ENCODE data around the gene MPHOSPH8. TPM values are rescaled to one million over a fixed set of nuclear protein-coding genes. Genes with fewer than 3 reads are reported as not detected.

The MPHOSPH8 gene, protein sequence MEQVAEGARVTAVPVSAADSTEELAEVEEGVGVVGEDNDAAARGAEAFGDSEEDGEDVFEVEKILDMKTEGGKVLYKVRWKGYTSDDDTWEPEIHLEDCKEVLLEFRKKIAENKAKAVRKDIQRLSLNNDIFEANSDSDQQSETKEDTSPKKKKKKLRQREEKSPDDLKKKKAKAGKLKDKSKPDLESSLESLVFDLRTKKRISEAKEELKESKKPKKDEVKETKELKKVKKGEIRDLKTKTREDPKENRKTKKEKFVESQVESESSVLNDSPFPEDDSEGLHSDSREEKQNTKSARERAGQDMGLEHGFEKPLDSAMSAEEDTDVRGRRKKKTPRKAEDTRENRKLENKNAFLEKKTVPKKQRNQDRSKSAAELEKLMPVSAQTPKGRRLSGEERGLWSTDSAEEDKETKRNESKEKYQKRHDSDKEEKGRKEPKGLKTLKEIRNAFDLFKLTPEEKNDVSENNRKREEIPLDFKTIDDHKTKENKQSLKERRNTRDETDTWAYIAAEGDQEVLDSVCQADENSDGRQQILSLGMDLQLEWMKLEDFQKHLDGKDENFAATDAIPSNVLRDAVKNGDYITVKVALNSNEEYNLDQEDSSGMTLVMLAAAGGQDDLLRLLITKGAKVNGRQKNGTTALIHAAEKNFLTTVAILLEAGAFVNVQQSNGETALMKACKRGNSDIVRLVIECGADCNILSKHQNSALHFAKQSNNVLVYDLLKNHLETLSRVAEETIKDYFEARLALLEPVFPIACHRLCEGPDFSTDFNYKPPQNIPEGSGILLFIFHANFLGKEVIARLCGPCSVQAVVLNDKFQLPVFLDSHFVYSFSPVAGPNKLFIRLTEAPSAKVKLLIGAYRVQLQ
- 10 to 100 TPM; 11.1 to 26.7 (median 21.4) TPM for total RNA-seq

DNA sequence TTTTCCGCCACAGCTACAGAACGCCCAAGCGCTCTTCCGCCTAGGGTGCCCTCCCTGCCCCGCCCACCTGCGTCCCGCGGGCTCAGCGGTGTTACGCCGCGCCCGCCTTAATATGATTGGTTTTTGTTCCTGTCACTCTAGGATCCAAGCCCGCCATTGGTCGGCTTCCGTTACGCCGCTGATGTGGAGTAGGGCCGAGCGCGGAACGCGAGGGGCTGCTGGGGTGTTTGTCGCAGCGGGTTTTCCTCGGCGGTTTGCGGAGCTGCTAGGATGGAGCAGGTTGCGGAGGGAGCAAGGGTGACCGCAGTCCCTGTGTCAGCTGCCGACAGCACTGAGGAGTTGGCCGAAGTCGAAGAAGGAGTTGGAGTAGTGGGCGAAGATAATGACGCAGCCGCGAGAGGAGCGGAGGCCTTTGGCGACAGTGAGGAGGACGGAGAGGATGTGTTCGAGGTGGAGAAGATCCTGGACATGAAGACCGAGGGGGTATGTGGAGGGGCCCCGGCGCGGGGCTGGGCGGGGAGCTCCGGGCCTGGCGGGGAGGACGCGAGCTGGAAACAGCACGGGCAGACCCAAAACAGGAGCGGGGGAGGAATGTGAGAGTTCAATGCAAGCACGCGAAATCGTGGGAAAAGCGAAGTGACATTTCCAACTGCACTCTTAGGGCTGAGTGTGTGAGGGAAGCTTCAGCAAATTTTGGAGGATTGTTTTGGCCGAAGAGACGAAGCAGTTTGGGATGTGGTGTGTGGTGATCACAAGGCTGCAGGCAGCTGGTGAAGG lies at the start of gene MPHOSPH8:
Gene MPHOSPH8 (plus strand): TSS at position 181 of the 777 bp plus-strand sequence. CDS start 90 bp downstream, at position 271.
- no peaks in the 10 kb centered on the region for H3K9me3 ChIP-seq
- intact Hi-C loops (cut with DNase I): no loop called here
- 0 to 2% methylated on average over 26 to 39 of the region's 58 CpGs for WGBS, 2 donors

GRCh38 chr13:19586904-19587634 lies 46.4 kb upstream of the MPHOSPH8 start:
- H3K27ac ChIP-seq: no peak overlapping the region

More for the DNA sequence above, at the start of gene MPHOSPH8:
- peak in 3 of 4 donors; percentile 54 to 86 (median 79) for TF ChIP-seq POLR2A (IDR thresholded peaks at IDR 0.05)
- TF ChIP-seq, protein P1, sequence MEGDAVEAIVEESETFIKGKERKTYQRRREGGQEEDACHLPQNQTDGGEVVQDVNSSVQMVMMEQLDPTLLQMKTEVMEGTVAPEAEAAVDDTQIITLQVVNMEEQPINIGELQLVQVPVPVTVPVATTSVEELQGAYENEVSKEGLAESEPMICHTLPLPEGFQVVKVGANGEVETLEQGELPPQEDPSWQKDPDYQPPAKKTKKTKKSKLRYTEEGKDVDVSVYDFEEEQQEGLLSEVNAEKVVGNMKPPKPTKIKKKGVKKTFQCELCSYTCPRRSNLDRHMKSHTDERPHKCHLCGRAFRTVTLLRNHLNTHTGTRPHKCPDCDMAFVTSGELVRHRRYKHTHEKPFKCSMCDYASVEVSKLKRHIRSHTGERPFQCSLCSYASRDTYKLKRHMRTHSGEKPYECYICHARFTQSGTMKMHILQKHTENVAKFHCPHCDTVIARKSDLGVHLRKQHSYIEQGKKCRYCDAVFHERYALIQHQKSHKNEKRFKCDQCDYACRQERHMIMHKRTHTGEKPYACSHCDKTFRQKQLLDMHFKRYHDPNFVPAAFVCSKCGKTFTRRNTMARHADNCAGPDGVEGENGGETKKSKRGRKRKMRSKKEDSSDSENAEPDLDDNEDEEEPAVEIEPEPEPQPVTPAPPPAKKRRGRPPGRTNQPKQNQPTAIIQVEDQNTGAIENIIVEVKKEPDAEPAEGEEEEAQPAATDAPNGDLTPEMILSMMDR (IDR thresholded peaks at IDR 0.05): no peak
- peak within 1 kb of the TSS; percentile 71 to 95 (median 80) for H3K4me3 ChIP-seq
- H3K36me3 ChIP-seq: peaks cover 0 to 9% (median 0%) of the 10 kb centered on the region in 3 donors
- peak; percentile 68 for DNase-seq
- no peaks in the 10 kb centered on the region for H3K27me3 ChIP-seq
- peaks cover 4 to 35% (median 21%) of the 10 kb centered on the region in 3 donors for H3K4me1 ChIP-seq
- H3K27ac ChIP-seq: peak within 1 kb of the TSS; percentile 91 to 98 (median 96)

DNA sequence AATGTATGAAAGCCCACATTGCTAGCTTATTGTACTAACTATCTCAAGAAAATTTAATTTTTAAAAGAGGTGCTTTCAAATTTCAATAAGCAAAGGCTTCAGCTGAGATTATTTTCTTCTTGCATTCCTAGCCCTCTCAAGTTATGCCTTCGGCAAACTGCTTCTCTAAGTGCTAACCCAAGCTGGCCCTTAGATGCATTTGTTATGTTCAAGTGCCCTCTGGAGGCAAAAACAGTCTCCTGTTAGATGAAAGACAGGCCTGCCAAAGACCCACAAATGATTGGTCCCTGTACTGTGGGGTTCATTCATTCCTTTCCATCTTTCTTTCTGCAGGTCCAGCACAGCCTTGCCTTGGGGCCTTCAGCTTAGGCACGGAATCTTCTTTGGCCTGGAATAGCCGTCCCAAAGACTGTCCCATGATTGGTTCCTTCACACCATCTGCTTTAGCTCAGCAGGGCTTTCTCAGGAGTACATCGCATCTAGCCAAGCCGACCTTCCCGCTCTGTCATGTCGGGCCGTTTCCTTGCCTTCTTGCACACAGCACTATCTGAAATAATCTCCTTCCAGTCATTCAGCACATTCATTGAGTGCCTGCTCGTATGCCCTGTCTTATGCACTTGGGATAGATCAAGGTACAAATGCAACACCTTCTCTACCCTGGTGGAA lies 45.7 kb upstream of the MPHOSPH8 start:
- no peaks in the 10 kb centered on the region for H3K9me3 ChIP-seq
- intact Hi-C loops (cut with DNase I): no loop called here
- no peak for DNase-seq
- TF ChIP-seq, protein P1 (IDR thresholded peaks at IDR 0.05): peak in 3 of 6 experiments; percentile 33 to 48 (median 39)
- no peak for TF ChIP-seq POLR2A (IDR thresholded peaks at IDR 0.05)
- H3K27me3 ChIP-seq: peaks cover 0 to 11% (median 0%) of the 10 kb centered on the region in 4 donors
- 65 to 68% methylated on average over 9 of the region's 9 CpGs for WGBS, 2 donors
- H3K4me3 ChIP-seq: no peak overlapping the region
- no peaks in the 10 kb centered on the region for H3K36me3 ChIP-seq
- H3K27ac ChIP-seq: no peak overlapping the region
- no peaks in the 10 kb centered on the region for H3K4me1 ChIP-seq

More at GRCh38 chr13:19586904-19587634, 46.4 kb upstream of the MPHOSPH8 start:
- intact Hi-C loops (cut with DNase I): no loop called here
- no peak for DNase-seq
- Histone ChIP-seq H3K4me3 (peak overlapping the region in 2 of 4 donors; percentile 16 to 49), H3K4me1 (no peaks in the 10 kb centered on the region), H3K9me3 (no peaks in the 10 kb centered on the region), H3K27me3 (peaks cover 0 to 11% (median 0%) of the 10 kb centered on the region in 4 donors), H3K36me3 (no peaks in the 10 kb centered on the region)
- no peak for TF ChIP-seq POLR2A (IDR thresholded peaks at IDR 0.05)
- TF ChIP-seq, protein P1 (IDR thresholded peaks at IDR 0.05): peak in 1 of 6 experiments; percentile 23
- 45 to 56% methylated on average over 17 of the region's 17 CpGs for WGBS, 2 donors

GRCh38 chr13:19589312-19589711 lies 44.1 kb upstream of the MPHOSPH8 start:
- WGBS, 2 donors: 45 to 63% methylated on average over 2 of the region's 2 CpGs
- no peak overlapping the region for H3K4me3 ChIP-seq
- no peaks in the 10 kb centered on the region for H3K36me3 ChIP-seq
- no peak for DNase-seq
- peaks cover 0 to 11% (median 0%) of the 10 kb centered on the region in 4 donors for H3K27me3 ChIP-seq
- intact Hi-C loops (cut with DNase I): no loop called here
- TF ChIP-seq POLR2A (IDR thresholded peaks at IDR 0.05): no peak
- TF ChIP-seq, protein P1 (IDR thresholded peaks at IDR 0.05): no peak
- H3K4me1 ChIP-seq: no peaks in the 10 kb centered on the region
- H3K9me3 ChIP-seq: no peaks in the 10 kb centered on the region
- no peak overlapping the region for H3K27ac ChIP-seq

Data from esophagus squamous epithelium (tissue), 5 donors.